ENCODE measurements around the gene TMEM125. TPM values are rescaled to one million over a fixed set of nuclear protein-coding genes. Genes with fewer than 3 reads are reported as not detected.
A peak's percentile ranks its signal among the peaks of the same experiment; 100 is the strongest.

The TMEM125 gene
- total and polyA plus RNA-seq, 10 of the 15 experiments (the other 5 are each of a cell fraction or from before 2014, with no cell fraction given) = 0.28 TPM; not detected in 9

- intact Hi-C loops (cut with micrococcal nuclease; ENCODE audit: unreplicated experiment) (loop anchor here (5.0 kb wide), 1 partner anchor 71 kb away; the partner anchor contains the start of gene ELOVL1), in situ Hi-C loops (cut with MboI) (no loop called here)
- Histone ChIP-seq H3K27ac (ENCODE audit: control insufficient read depth, insufficient read depth) (peak overlapping the region; percentile 75), H3K4me3 (no peak overlapping the region), H3K27me3 (replicated peaks in 1 of 2; ENCODE audit: control insufficient read depth in 2 of 2, insufficient read depth in 2 of 2, low read length in 1 of 2) (no peaks in the 10 kb centered on the region), H3K9me3 (replicated peaks; ENCODE audit: control insufficient read depth, insufficient read depth, low read length) (no peaks in the 10 kb centered on the region), H3K9ac (ENCODE audit: control insufficient read depth, insufficient read depth, low read length) (no peak overlapping the region), H3K4me1 (ENCODE audit: control insufficient read depth, insufficient read depth, low read length) (peaks cover 13% of the 10 kb centered on the region), H3K79me2 (ENCODE audit: control insufficient read depth, insufficient read depth, low read length) (no peaks in the 10 kb centered on the region), H2AFZ (ENCODE audit: control insufficient read depth, low read depth, low read length) (no peak overlapping the region; the same call in 1 of the 2 replicates), H4K20me1 (ENCODE audit: control insufficient read depth, insufficient read depth) (no peaks in the 10 kb centered on the region), H3K36me3 (ENCODE audit: control insufficient read depth in 2 of 2, insufficient read depth in 2 of 2, low read length in 1 of 2) (no peaks in the 10 kb centered on the region), H3K4me2 (ENCODE audit: control insufficient read depth, insufficient read depth) (peak overlapping the region; percentile 71; the same call in 1 of the 2 replicates)
- no peak for FAIRE-seq
- ChIA-PET RAD21 (ENCODE audit: unreplicated experiment) (interaction anchor here (0.8 to 4.7 kb wide), 4 partner anchors 12 to 94 kb away, joined by 4 to 30 read pairs (median 5); no protein-coding TSS in a partner anchor), CTCF (interaction anchor here (1.8 to 4.3 kb wide), 2 partner anchors 57 to 69 kb away, joined by 3 to 19 read pairs; no protein-coding TSS in a partner anchor), SMC1A (ENCODE audit: uncharacterized antibody, unreplicated experiment) (interaction anchor here (1.3 to 5.9 kb wide), 2 partner anchors 34 to 57 kb away, joined by 4 to 40 read pairs; no protein-coding TSS in a partner anchor), POLR2A (no interaction called here)
- ATAC-seq = no peak
- no peak for DNase-seq (ENCODE audit: low read depth, low spot score)
- BruUV-seq (replicated peaks) = no TSS peak
- 52% methylated on average over 1 of the region's 1 CpG for WGBS (ENCODE audit: insufficient coverage, insufficient replicate concordance, low lambda C conversion rate, missing lambda C conversion rate)
- TF ChIP-seq DPF2 (IDR thresholded peaks at IDR 0.05) = no peak
- TF ChIP-seq SP1 (IDR thresholded peaks at IDR 0.05; ENCODE audit: low read depth, low read length) = no peak
- no peak for TF ChIP-seq NR2F1 (conservative IDR thresholded peaks at IDR 0.05)
- no peak for TF ChIP-seq CUX1 (IDR thresholded peaks at IDR 0.05; ENCODE audit: insufficient replicate concordance, low read depth, low read length)
- no peak for TF ChIP-seq ZBED1 (IDR thresholded peaks at IDR 0.05; ENCODE audit: borderline replicate concordance)
- TF ChIP-seq ZBTB33 (IDR thresholded peaks at IDR 0.05) = no peak
- TF ChIP-seq, protein P1, sequence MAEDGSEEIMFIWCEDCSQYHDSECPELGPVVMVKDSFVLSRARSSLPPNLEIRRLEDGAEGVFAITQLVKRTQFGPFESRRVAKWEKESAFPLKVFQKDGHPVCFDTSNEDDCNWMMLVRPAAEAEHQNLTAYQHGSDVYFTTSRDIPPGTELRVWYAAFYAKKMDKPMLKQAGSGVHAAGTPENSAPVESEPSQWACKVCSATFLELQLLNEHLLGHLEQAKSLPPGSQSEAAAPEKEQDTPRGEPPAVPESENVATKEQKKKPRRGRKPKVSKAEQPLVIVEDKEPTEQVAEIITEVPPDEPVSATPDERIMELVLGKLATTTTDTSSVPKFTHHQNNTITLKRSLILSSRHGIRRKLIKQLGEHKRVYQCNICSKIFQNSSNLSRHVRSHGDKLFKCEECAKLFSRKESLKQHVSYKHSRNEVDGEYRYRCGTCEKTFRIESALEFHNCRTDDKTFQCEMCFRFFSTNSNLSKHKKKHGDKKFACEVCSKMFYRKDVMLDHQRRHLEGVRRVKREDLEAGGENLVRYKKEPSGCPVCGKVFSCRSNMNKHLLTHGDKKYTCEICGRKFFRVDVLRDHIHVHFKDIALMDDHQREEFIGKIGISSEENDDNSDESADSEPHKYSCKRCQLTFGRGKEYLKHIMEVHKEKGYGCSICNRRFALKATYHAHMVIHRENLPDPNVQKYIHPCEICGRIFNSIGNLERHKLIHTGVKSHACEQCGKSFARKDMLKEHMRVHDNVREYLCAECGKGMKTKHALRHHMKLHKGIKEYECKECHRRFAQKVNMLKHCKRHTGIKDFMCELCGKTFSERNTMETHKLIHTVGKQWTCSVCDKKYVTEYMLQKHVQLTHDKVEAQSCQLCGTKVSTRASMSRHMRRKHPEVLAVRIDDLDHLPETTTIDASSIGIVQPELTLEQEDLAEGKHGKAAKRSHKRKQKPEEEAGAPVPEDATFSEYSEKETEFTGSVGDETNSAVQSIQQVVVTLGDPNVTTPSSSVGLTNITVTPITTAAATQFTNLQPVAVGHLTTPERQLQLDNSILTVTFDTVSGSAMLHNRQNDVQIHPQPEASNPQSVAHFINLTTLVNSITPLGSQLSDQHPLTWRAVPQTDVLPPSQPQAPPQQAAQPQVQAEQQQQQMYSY (CRISPR knock-in tag; IDR thresholded peaks at IDR 0.05) = no peak
- TF ChIP-seq ASH2L (IDR thresholded peaks at IDR 0.05; ENCODE audit: borderline replicate concordance, low read depth) = no peak
- TF ChIP-seq MEF2B (IDR thresholded peaks at IDR 0.05; ENCODE audit: partially characterized antibody, poor library complexity, severe bottlenecking) = no peak
Measured at GRCh38 chr1:43296207-43296606, 26.4 kb downstream of the TMEM125 start.

All from GM12878 (cell line).